A549 (cell line): ENCODE measurements around the gene SLC22A23. TPM values are rescaled to one million over a fixed set of nuclear protein-coding genes. Genes with fewer than 3 reads are reported as not detected.

ENCODE experiments used
- ATAC-seq, 2 experiments: fragments of 200-7000 bp in 1 of 2; fragments of >200 bp in 1 of 2; cut with Nextera tagmentation in 1 of 2; cut with Tn5 transposase in 1 of 2; 3 replicates each; pipeline versions ENCODE4 v1.8.0 to v1.9.1; 2018 to 2020; ENCODE audit warnings: mild to moderate bottlenecking in 1 of 2, moderate library complexity in 1 of 2
- CTCF ChIA-PET: fragments of 300-600 bp; sonication (Branson Sonifier 250); formaldehyde crosslinking; extraction: SDS; loops from one replicate; lab custom pipeline; 2021; ENCODE audit warnings: antibody characterized with exemption, inconsistent platforms; lab: Yijun Ruan, JAX
- POLR2A ChIA-PET: fragments of 350-600 bp; formaldehyde crosslinking; extraction: SDS; loops from one replicate; lab custom pipeline; 2021; ENCODE audit warnings: antibody characterized with exemption, inconsistent platforms; lab: Yijun Ruan, JAX
- DNase-seq, 2 experiments: peaks; one replicate each; pipeline versions ENCODE4 v3.0.0 to v3.0.0-alpha.2; 2011 to 2016; ENCODE audit warnings: low read depth in 1 of 2, low spot score in 1 of 2
- FAIRE-seq: peaks from 2 replicates; lab custom pipeline; 2011; peaks lifted over from hg19 to GRCh38; lab: Jason Lieb, UNC
- H3K27ac ChIP-seq, 2 experiments: fragments of >200 bp; sonication (Bioruptor Twin); formaldehyde crosslinking; 3 replicates each; pipeline ENCODE4 v1.5.1; 2016 to 2017
- H3K4me1 ChIP-seq: fragments of >200 bp; sonication (Bioruptor Twin); formaldehyde crosslinking; 3 replicates; pipeline ENCODE4 v1.6.1; 2016
- H3K4me2 ChIP-seq: fragments of >200 bp; sonication (Bioruptor Twin); formaldehyde crosslinking; 3 replicates; pipeline ENCODE4 v1.6.1; 2016
- H3K4me3 ChIP-seq: fragments of >200 bp; sonication (Bioruptor Twin); formaldehyde crosslinking; 3 replicates; pipeline ENCODE4 v1.5.1; 2016
- H3K9me3 ChIP-seq: fragments of >200 bp; sonication (Bioruptor Twin); formaldehyde crosslinking; 3 replicates; pipeline ENCODE4 v1.6.1; 2016
- BHLHE40 ChIP-seq: IDR thresholded peaks from 2 replicates; pipeline ENCODE4 v1.6.1; 2012; ENCODE audit warnings: low read depth, low read length, inconsistent platforms
- CBX8 ChIP-seq: fragments of 200-600 bp; sonication (generic); IDR thresholded peaks from 2 replicates; pipeline ENCODE4 v1.6.1; 2016
- CEBPB ChIP-seq, 2 experiments: fragments of >200 bp in 1 of 2; sonication (Bioruptor Twin) in 1 of 2; formaldehyde crosslinking in 1 of 2; IDR thresholded peaks; 2 replicates each; pipeline ENCODE4 v1.6.1; 2012 to 2016
- CHD4 ChIP-seq: fragments of 200-600 bp; sonication (generic); IDR thresholded peaks from 2 replicates; pipeline ENCODE4 v1.6.1; 2016; ENCODE audit warnings: antibody characterized with exemption, mild to moderate bottlenecking, borderline replicate concordance
- EHF ChIP-seq: fragments of 250-450 bp; sonication (Bioruptor Pico); IDR thresholded peaks from 2 replicates; pipeline ENCODE4 v1.5.0; 2020; ENCODE audit warnings: mild to moderate bottlenecking
- ESRRA ChIP-seq: fragments of 150-350 bp; IDR thresholded peaks from 2 replicates; pipeline ENCODE4 v1.6.1; 2014; ENCODE audit warnings: mild to moderate bottlenecking, low read length, borderline replicate concordance
- FOSL2 ChIP-seq, 2 experiments: fragments of 450-650 bp in 1 of 2; fragments of >200 bp in 1 of 2; sonication (Bioruptor Twin) in 1 of 2; formaldehyde crosslinking; IDR thresholded peaks; 2 replicates each; pipeline versions ENCODE4 v1.5.0 to v1.6.1; 2016 to 2020; ENCODE audit warnings: mild to moderate bottlenecking in 1 of 2, moderate library complexity in 1 of 2
- HEYL ChIP-seq: fragments of 250-450 bp; sonication (Bioruptor Pico); IDR thresholded peaks from 2 replicates; pipeline ENCODE4 v1.8.0; 2021; ENCODE audit warnings: mild to moderate bottlenecking, moderate library complexity
- JUN ChIP-seq, 2 experiments: fragments of >200 bp; sonication (Bioruptor Twin); formaldehyde crosslinking; IDR thresholded peaks; 2 replicates in 1 of 2; 3 replicates in 1 of 2; pipeline ENCODE4 v1.6.1; 2016 to 2017
- KDM5A ChIP-seq: fragments of 200-600 bp; sonication (generic); IDR thresholded peaks from 2 replicates; pipeline ENCODE4 v1.6.1; 2016; ENCODE audit warnings: antibody characterized with exemption, mild to moderate bottlenecking
- MAFK ChIP-seq: fragments of 450-650 bp; IDR thresholded peaks from 2 replicates; pipeline ENCODE4 v1.6.1; 2014; ENCODE audit not compliant: partially characterized antibody
- MAZ ChIP-seq: fragments of 150-350 bp; IDR thresholded peaks from 2 replicates; pipeline ENCODE4 v1.6.1; 2014; ENCODE audit warnings: antibody characterized with exemption, low read depth, low read length, borderline replicate concordance
- NFE2L2 ChIP-seq: fragments of 150-350 bp; conservative IDR thresholded peaks from 2 replicates; pipeline ENCODE4 v1.6.1; 2014; ENCODE audit warnings: low read length
- NPAS2 ChIP-seq: fragments of 250-450 bp; sonication (Bioruptor Pico); IDR thresholded peaks from 2 replicates; pipeline ENCODE4 v1.8.0; 2022; ENCODE audit warnings: mild to moderate bottlenecking, moderate library complexity, borderline replicate concordance
- POLR2A ChIP-seq: IDR thresholded peaks from 2 replicates; pipeline ENCODE4 v1.6.1; 2012; ENCODE audit warnings: mild to moderate bottlenecking, low read length
- RNF2 ChIP-seq: fragments of 200-600 bp; sonication (generic); IDR thresholded peaks from 2 replicates; pipeline ENCODE4 v1.6.1; 2016; ENCODE audit warnings: low read depth, mild to moderate bottlenecking, antibody characterized with exemption, moderate library complexity, borderline replicate concordance
- SMC3 ChIP-seq: fragments of >200 bp; sonication (Bioruptor Twin); formaldehyde crosslinking; IDR thresholded peaks from 3 replicates; pipeline ENCODE4 v1.6.1; 2018; ENCODE audit warnings: inconsistent platforms
- TFCP2L1 ChIP-seq: fragments of 250-450 bp; sonication (Bioruptor Pico); IDR thresholded peaks from 2 replicates; pipeline ENCODE4 v1.5.0; 2021; ENCODE audit warnings: mild to moderate bottlenecking
- ZC3H11A ChIP-seq: fragments of 450-650 bp; IDR thresholded peaks from 2 replicates; pipeline ENCODE4 v1.6.1; 2014; ENCODE audit warnings: antibody characterized with exemption, mild to moderate bottlenecking
- ZFP36 ChIP-seq: fragments of 450-650 bp; IDR thresholded peaks from 2 replicates; pipeline ENCODE4 v1.6.1; 2014; ENCODE audit warnings: borderline replicate concordance; ENCODE audit not compliant: partially characterized antibody
- ZNF302 ChIP-seq: fragments of 250-450 bp; sonication (Bioruptor Pico); IDR thresholded peaks from 2 replicates; pipeline ENCODE4 v1.9.0; 2021; ENCODE audit warnings: inconsistent platforms, mild to moderate bottlenecking, moderate library complexity
- WGBS: methylation state at CpG from one replicate; pipeline ENCODE4 v1.1.6; 2017; ENCODE audit errors: missing lambda C conversion rate; 5-methylcytosine and 5-hydroxymethylcytosine counted together
- polyA plus RNA-seq, 4 experiments: library from polyadenylated mRNA; depleted of rRNA in 3 of 4; stranded (reverse); fragments of >200 nt; fragmentation: RNase III in 1 of 4; extraction: RNeasy Plus Mini Kit Qiagen cat#74134 plus additional on column Dnase treatment in 1 of 4; gene quantifications; 2 replicates in 3 of 4; 3 replicates in 1 of 4; pipeline ENCODE4 v1.2.3, GENCODE V29; 2011 to 2017
- TF ChIP-seq, protein P1 (sequence below): IDR thresholded peaks from 2 replicates; pipeline ENCODE4 v1.6.1; 2012
- TF ChIP-seq, protein P2 (sequence below): fragments of 250-450 bp; sonication (Bioruptor Pico); IDR thresholded peaks from 2 replicates; pipeline ENCODE4 v1.5.0; 2020; ENCODE audit warnings: low read depth, mild to moderate bottlenecking, moderate library complexity
- TF ChIP-seq, protein P3 (sequence below): fragments of >200 bp; sonication (Bioruptor Twin); formaldehyde crosslinking; IDR thresholded peaks from 2 replicates; pipeline ENCODE4 v1.6.1; 2016
- TF ChIP-seq, protein P4 (sequence below): fragments of 200-600 bp; sonication (generic); IDR thresholded peaks from 2 replicates; pipeline ENCODE4 v1.6.1; 2016; ENCODE audit warnings: antibody characterized with exemption, mild to moderate bottlenecking, moderate library complexity
- TF ChIP-seq, protein P5 (sequence below): IDR thresholded peaks from 2 replicates; pipeline ENCODE4 v1.6.1; 2012; ENCODE audit warnings: low read depth, borderline replicate concordance

The SLC22A23 gene
- polyA plus RNA-seq, 2 of the 4 experiments (the other 2 are of a cell fraction): 4.4 to 6.2 TPM

DNA sequence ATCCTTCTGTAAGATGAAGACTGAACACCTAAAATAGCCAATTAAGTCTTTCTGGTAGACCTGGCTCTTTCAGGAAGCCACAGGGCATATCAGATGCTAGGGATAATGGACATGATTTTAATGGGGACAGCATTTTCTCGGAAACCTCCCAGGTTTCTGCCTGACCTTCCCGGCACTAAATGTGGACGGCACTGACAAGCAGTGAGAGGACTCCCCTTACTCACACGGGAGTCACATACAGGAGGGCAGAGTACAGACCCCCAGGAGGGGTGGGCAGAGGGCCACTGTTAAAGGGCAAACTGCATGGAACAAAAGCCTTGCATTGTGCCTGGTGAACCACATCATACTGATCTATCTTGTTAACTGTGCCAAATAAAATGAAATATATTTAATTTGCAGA lies 178.2 kb downstream of the SLC22A23 start:
- ChIA-PET POLR2A (no interaction called here), CTCF (interaction anchor here (0.9 to 17.5 kb wide), 7 partner anchors 11 to 452 kb away, joined by 3 to 186 read pairs (median 4); no protein-coding TSS in a partner anchor)
- ATAC-seq (no peak), FAIRE-seq (no peak), DNase-seq (no peak)
- no peak overlapping the region for H3K4me3 ChIP-seq
- H3K9me3 ChIP-seq: no peaks in the 10 kb centered on the region
- no peak overlapping the region for H3K4me2 ChIP-seq
- peaks cover 18% of the 10 kb centered on the region for H3K4me1 ChIP-seq
- WGBS: 76% methylated on average over 3 of the region's 4 CpGs
- no peak overlapping the region for H3K27ac ChIP-seq
- TF ChIP-seq ZNF302 (CRISPR knock-in tag) (no peak), JUN (IDR thresholded peaks at IDR 0.05) (no peak), EHF (CRISPR knock-in tag) (no peak), MAFK (no peak), MAZ (no peak), ESRRA (no peak), ZFP36 (no peak), ZC3H11A (no peak), NPAS2 (CRISPR knock-in tag) (no peak), KDM5A (no peak)
- TF ChIP-seq, protein P1, sequence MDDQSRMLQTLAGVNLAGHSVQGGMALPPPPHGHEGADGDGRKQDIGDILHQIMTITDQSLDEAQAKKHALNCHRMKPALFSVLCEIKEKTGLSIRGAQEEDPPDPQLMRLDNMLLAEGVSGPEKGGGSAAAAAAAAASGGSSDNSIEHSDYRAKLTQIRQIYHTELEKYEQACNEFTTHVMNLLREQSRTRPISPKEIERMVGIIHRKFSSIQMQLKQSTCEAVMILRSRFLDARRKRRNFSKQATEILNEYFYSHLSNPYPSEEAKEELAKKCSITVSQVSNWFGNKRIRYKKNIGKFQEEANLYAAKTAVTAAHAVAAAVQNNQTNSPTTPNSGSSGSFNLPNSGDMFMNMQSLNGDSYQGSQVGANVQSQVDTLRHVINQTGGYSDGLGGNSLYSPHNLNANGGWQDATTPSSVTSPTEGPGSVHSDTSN: no peak
- TF ChIP-seq, protein P2, sequence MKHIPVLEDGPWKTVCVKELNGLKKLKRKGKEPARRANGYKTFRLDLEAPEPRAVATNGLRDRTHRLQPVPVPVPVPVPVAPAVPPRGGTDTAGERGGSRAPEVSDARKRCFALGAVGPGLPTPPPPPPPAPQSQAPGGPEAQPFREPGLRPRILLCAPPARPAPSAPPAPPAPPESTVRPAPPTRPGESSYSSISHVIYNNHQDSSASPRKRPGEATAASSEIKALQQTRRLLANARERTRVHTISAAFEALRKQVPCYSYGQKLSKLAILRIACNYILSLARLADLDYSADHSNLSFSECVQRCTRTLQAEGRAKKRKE (CRISPR knock-in tag): no peak
- TF ChIP-seq, protein P3, sequence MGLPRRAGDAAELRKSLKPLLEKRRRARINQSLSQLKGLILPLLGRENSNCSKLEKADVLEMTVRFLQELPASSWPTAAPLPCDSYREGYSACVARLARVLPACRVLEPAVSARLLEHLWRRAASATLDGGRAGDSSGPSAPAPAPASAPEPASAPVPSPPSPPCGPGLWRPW: no peak
- TF ChIP-seq, all 56 proteins: peak for 0

DNA sequence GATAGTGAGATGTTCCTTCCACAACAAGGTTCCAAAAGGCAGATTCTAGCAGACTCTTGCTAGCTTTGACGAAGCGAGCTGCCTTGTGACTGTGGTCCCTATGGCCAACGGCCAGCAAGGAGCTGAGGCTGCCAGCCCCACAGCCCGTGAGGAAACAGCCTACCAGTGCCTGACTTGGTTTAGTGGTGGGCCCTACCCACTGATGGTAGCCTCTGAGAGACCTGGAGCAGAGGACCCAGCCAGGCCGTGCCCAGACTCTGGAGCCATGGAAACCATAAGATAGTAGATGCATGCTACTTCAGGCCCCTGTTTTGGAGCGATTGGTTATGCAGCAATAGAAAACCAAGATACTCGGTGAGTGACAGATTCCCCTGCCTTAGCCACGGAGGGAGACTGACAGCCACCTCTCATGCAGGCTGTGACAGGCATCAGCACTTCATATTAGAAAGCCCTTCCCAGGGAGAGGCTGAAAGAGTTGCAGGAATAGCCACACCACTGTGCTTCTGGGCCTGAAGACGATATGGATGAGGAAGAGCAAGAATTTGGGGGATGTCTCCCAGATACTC lies 178.9 kb downstream of the SLC22A23 start:
- TF ChIP-seq MAZ: no peak
- TF ChIP-seq HEYL (CRISPR knock-in tag): no peak
- no peak for TF ChIP-seq RNF2
- TF ChIP-seq BHLHE40: no peak
- no peak for TF ChIP-seq POLR2A
- no peak for TF ChIP-seq CBX8
- TF ChIP-seq, protein P4, sequence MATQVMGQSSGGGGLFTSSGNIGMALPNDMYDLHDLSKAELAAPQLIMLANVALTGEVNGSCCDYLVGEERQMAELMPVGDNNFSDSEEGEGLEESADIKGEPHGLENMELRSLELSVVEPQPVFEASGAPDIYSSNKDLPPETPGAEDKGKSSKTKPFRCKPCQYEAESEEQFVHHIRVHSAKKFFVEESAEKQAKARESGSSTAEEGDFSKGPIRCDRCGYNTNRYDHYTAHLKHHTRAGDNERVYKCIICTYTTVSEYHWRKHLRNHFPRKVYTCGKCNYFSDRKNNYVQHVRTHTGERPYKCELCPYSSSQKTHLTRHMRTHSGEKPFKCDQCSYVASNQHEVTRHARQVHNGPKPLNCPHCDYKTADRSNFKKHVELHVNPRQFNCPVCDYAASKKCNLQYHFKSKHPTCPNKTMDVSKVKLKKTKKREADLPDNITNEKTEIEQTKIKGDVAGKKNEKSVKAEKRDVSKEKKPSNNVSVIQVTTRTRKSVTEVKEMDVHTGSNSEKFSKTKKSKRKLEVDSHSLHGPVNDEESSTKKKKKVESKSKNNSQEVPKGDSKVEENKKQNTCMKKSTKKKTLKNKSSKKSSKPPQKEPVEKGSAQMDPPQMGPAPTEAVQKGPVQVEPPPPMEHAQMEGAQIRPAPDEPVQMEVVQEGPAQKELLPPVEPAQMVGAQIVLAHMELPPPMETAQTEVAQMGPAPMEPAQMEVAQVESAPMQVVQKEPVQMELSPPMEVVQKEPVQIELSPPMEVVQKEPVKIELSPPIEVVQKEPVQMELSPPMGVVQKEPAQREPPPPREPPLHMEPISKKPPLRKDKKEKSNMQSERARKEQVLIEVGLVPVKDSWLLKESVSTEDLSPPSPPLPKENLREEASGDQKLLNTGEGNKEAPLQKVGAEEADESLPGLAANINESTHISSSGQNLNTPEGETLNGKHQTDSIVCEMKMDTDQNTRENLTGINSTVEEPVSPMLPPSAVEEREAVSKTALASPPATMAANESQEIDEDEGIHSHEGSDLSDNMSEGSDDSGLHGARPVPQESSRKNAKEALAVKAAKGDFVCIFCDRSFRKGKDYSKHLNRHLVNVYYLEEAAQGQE: no peak
- TF ChIP-seq CHD4: no peak
- TF ChIP-seq FOSL2 (IDR thresholded peaks at IDR 0.05): no peak
- TF ChIP-seq FOSL2 (CRISPR knock-in tag; IDR thresholded peaks at IDR 0.05): no peak
- TF ChIP-seq CEBPB (IDR thresholded peaks at IDR 0.05): no peak
- TF ChIP-seq SMC3: no peak
- no peak for TF ChIP-seq NFE2L2
- TF ChIP-seq TFCP2L1 (CRISPR knock-in tag): no peak
- TF ChIP-seq, protein P5, sequence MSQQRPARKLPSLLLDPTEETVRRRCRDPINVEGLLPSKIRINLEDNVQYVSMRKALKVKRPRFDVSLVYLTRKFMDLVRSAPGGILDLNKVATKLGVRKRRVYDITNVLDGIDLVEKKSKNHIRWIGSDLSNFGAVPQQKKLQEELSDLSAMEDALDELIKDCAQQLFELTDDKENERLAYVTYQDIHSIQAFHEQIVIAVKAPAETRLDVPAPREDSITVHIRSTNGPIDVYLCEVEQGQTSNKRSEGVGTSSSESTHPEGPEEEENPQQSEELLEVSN: no peak
- TF ChIP-seq MAFK: no peak
- no peak overlapping the region for H3K27ac ChIP-seq
- H3K4me3 ChIP-seq: no peak overlapping the region
- ATAC-seq (no peak), FAIRE-seq (no peak), DNase-seq (no peak)
- ChIA-PET CTCF (interaction anchor here (1.6 to 17.5 kb wide), 2 partner anchors 266 to 453 kb away, joined by 4 to 186 read pairs; no protein-coding TSS in a partner anchor), POLR2A (no interaction called here)
- 83% methylated on average over 6 of the region's 9 CpGs for WGBS
- no peaks in the 10 kb centered on the region for H3K9me3 ChIP-seq
- no peak overlapping the region for H3K4me2 ChIP-seq
- peaks cover 18% of the 10 kb centered on the region for H3K4me1 ChIP-seq
